C1 segment of cervical spinal cord (tissue), 14 donors: ENCODE data around the gene EIF3M.
"Not testable (repeated sequence)": the region's sequence is repeated elsewhere in the genome, so short reads cannot be mapped to it uniquely, and the experiment has no call there.

Experiments used
- DNase-seq, 14 donors: peaks; one replicate each; lab custom pipeline; 2025; lab: John Stamatoyannopoulos, UW

The EIF3M gene

GRCh38 chr11:32596114-32596513 is 12.5 kb downstream of the EIF3M start:
- DNase-seq = not testable (repeated sequence)

- DNase-seq = no peak
These were observed 14.3 kb downstream of the EIF3M start for GRCh38 chr11:32597921-32598320.

GRCh38 chr11:32602657-32603415 is 19.2 kb downstream of the EIF3M start:
- no peak for DNase-seq

- DNase-seq = no peak
These were observed 22.6 kb downstream of the EIF3M start for GRCh38 chr11:32606220-32606619.

GRCh38 chr11:32608826-32609225 is 25.2 kb downstream of the EIF3M start:
- DNase-seq = not testable (repeated sequence)

- no peak for DNase-seq
These were observed 27.2 kb downstream of the EIF3M start for GRCh38 chr11:32610797-32611352.

GRCh38 chr11:32613500-32614151 is 30.0 kb downstream of the EIF3M start:
- no peak for DNase-seq

- no peak for DNase-seq
These were observed 31.8 kb downstream of the EIF3M start for GRCh38 chr11:32615422-32615821.

- no peak for DNase-seq
These were observed 33.3 kb downstream of the EIF3M start for GRCh38 chr11:32616903-32617302.

GRCh38 chr11:32630844-32631243 is 47.2 kb downstream of the EIF3M start:
- DNase-seq = no peak

GRCh38 chr11:32635819-32636218 is 52.2 kb downstream of the EIF3M start:
- no peak for DNase-seq

- DNase-seq = no peak
These were observed 57.7 kb downstream of the EIF3M start for GRCh38 chr11:32641361-32641760.

GRCh38 chr11:32643526-32643925 is 59.9 kb downstream of the EIF3M start:
- DNase-seq = no peak
